H1 (cell line): Measurements from ENCODE around the gene CYP4Z1. TPM values are rescaled to one million over a fixed set of nuclear protein-coding genes. Genes with fewer than 3 reads are reported as not detected.

Source experiments
- CTCF ChIA-PET: fragments of 300-600 bp; sonication (Branson Sonifier 250); formaldehyde crosslinking; loops from one replicate; lab custom pipeline; 2021; ENCODE audit not compliant: partially characterized antibody; lab: Charles Lee
- POLR2A ChIA-PET: fragments of 300-600 bp; sonication (Branson Sonifier 250); formaldehyde crosslinking; loops from one replicate; lab custom pipeline; 2021; ENCODE audit warnings: inconsistent platforms; ENCODE audit not compliant: partially characterized antibody; lab: Charles Lee
- DNase-seq, 2 experiments: peaks; one replicate each; pipeline versions ENCODE4 v3.0.0 to v3.0.0-alpha.2; 2010 to 2022; ENCODE audit warnings: low spot score in 2 of 2, low read depth in 1 of 2, mixed read lengths in 1 of 2
- FAIRE-seq: peaks from 2 replicates; lab custom pipeline; 2011; peaks lifted over from hg19 to GRCh38; lab: Jason Lieb, UNC
- H2AFZ ChIP-seq: 2 replicates; pipeline ENCODE4 v1.8.1; 2012; ENCODE audit warnings: low read length, inconsistent platforms
- H2AK5ac ChIP-seq: 2 replicates; pipeline ENCODE4 v1.6.1; 2013; ENCODE audit warnings: low read depth, low read length
- H2BK120ac ChIP-seq: replicated peaks from 2 replicates; pipeline ENCODE3; 2013; ENCODE audit warnings: low read depth, low read length, inconsistent platforms
- H2BK12ac ChIP-seq: 2 replicates; pipeline ENCODE4 v1.6.1; 2013; ENCODE audit warnings: low read depth, low read length
- H2BK15ac ChIP-seq: 2 replicates; pipeline ENCODE4 v1.6.1; 2013; ENCODE audit warnings: low read length
- H2BK20ac ChIP-seq: 2 replicates; pipeline ENCODE4 v1.6.1; 2013; ENCODE audit warnings: low read length
- H2BK5ac ChIP-seq: 2 replicates; pipeline ENCODE4 v1.6.1; 2013; ENCODE audit warnings: low read depth, low read length
- H3K14ac ChIP-seq: 2 replicates; pipeline ENCODE4 v1.6.1; 2013; ENCODE audit warnings: inconsistent platforms; ENCODE audit not compliant: insufficient read length
- H3K18ac ChIP-seq: 2 replicates; pipeline ENCODE4 v1.6.1; 2013; ENCODE audit warnings: low read length; ENCODE audit errors: extremely low read depth
- H3K23ac ChIP-seq: 2 replicates; pipeline ENCODE4 v1.6.1; 2013; ENCODE audit warnings: inconsistent platforms; ENCODE audit not compliant: insufficient read length
- H3K23me2 ChIP-seq: 2 replicates; pipeline ENCODE4 v1.6.1; 2013; ENCODE audit warnings: low read depth, low read length
- H3K27ac ChIP-seq: 2 replicates; pipeline ENCODE4 v1.6.1; 2011; ENCODE audit warnings: low read depth, low read length, inconsistent platforms
- H3K27me3 ChIP-seq, 4 experiments: replicated peaks in 1 of 4; 1 replicate in 1 of 4; 2 replicates in 3 of 4; pipeline versions ENCODE4 v1.6.1 to v1.8.1; 2011 to 2013; ENCODE audit warnings: low read length in 3 of 4, mild to moderate bottlenecking in 3 of 4, inconsistent platforms in 2 of 4, mixed read lengths in 2 of 4, moderate library complexity in 1 of 4; ENCODE audit not compliant: control insufficient read depth in 3 of 4, insufficient read depth in 3 of 4; ENCODE audit errors: extremely low read depth in 1 of 4
- H3K36me3 ChIP-seq, 4 experiments: 2 replicates each; pipeline versions ENCODE4 v1.6.1 to v1.8.1; 2011 to 2013; ENCODE audit warnings: mild to moderate bottlenecking in 4 of 4, low read length in 3 of 4, moderate library complexity in 2 of 4, control low read depth in 1 of 4, inconsistent platforms in 1 of 4; ENCODE audit not compliant: insufficient read depth in 4 of 4, control insufficient read depth in 2 of 4
- H3K4ac ChIP-seq: replicated peaks from 2 replicates; pipeline ENCODE3; 2013; ENCODE audit warnings: low read length, low read depth, mixed read lengths, inconsistent platforms; ENCODE audit not compliant: insufficient read length
- H3K4me1 ChIP-seq, 4 experiments: replicated peaks in 1 of 4; 1 replicate in 1 of 4; 2 replicates in 3 of 4; pipeline versions ENCODE4 v1.6.1 to v1.8.1; 2011 to 2013; ENCODE audit warnings: low read length in 3 of 4, inconsistent platforms in 2 of 4, mixed read lengths in 1 of 4; ENCODE audit not compliant: insufficient read depth in 4 of 4, control insufficient read depth in 3 of 4
- H3K4me2 ChIP-seq, 2 experiments: 2 replicates each; pipeline versions ENCODE4 v1.6.1 to v1.8.1; 2011 to 2013; ENCODE audit warnings: low read depth in 2 of 2, low read length in 2 of 2, control low read depth in 1 of 2, inconsistent platforms in 1 of 2, mild to moderate bottlenecking in 1 of 2; ENCODE audit not compliant: insufficient read depth in 1 of 2
- H3K4me3 ChIP-seq, 4 experiments: fragments of 200-600, 300-600 bp in 1 of 4; sonication (generic), shearing (Covaris generic), sonication (Bioruptor Twin) in 1 of 4; 2 replicates each; pipeline versions ENCODE4 v1.5.1 to v1.8.1; 2011 to 2016; ENCODE audit warnings: low read length in 4 of 4, low read depth in 3 of 4, control low read depth in 2 of 4, inconsistent platforms in 2 of 4, mild to moderate bottlenecking in 2 of 4, mixed read lengths in 1 of 4, moderate library complexity in 1 of 4; ENCODE audit not compliant: insufficient read depth in 2 of 4; ENCODE audit errors: extremely low read depth in 1 of 4
- H3K56ac ChIP-seq: replicated peaks from 2 replicates; pipeline ENCODE3; 2013; ENCODE audit warnings: low read depth, mild to moderate bottlenecking, mixed read lengths, low read length, inconsistent platforms; ENCODE audit not compliant: insufficient read length
- H3K79me1 ChIP-seq: 2 replicates; pipeline ENCODE4 v1.6.1; 2013; ENCODE audit warnings: low read depth, low read length, control low read depth
- H3K79me2 ChIP-seq, 2 experiments: 2 replicates each; pipeline versions ENCODE4 v1.6.1 to v1.8.1; 2012 to 2013; ENCODE audit warnings: low read length in 2 of 2, mild to moderate bottlenecking in 2 of 2, inconsistent platforms in 1 of 2; ENCODE audit not compliant: insufficient read depth in 2 of 2, control insufficient read depth in 1 of 2
- H3K9ac ChIP-seq, 4 experiments: replicated peaks in 1 of 4; 1 replicate in 1 of 4; 2 replicates in 3 of 4; pipeline versions ENCODE4 v1.6.1 to v1.8.1; 2011 to 2013; ENCODE audit warnings: low read depth in 3 of 4, low read length in 3 of 4, control low read depth in 2 of 4, mild to moderate bottlenecking in 2 of 4, moderate library complexity in 2 of 4, inconsistent platforms in 1 of 4; ENCODE audit errors: extremely low read depth in 1 of 4
- H3K9me3 ChIP-seq, 2 experiments: 2 replicates each; pipeline versions ENCODE4 v1.6.1 to v1.8.1; 2012 to 2013; ENCODE audit warnings: mild to moderate bottlenecking in 2 of 2, moderate library complexity in 2 of 2, control low read depth in 1 of 2, inconsistent platforms in 1 of 2, low read depth in 1 of 2, low read length in 1 of 2, mixed read lengths in 1 of 2; ENCODE audit not compliant: insufficient read depth in 2 of 2
- H4K20me1 ChIP-seq, 2 experiments: replicated peaks in 1 of 2; 2 replicates each; pipeline versions ENCODE3 to v1.8.1; 2011 to 2013; ENCODE audit warnings: inconsistent platforms in 2 of 2, low read length in 2 of 2, mild to moderate bottlenecking in 1 of 2; ENCODE audit not compliant: insufficient read depth in 2 of 2, control insufficient read depth in 1 of 2
- H4K5ac ChIP-seq: 2 replicates; pipeline ENCODE4 v1.6.1; 2013; ENCODE audit warnings: low read length, low read depth, mixed read lengths, inconsistent platforms; ENCODE audit not compliant: insufficient read length
- H4K8ac ChIP-seq: 2 replicates; pipeline ENCODE4 v1.8.0; 2013; ENCODE audit warnings: mild to moderate bottlenecking, moderate library complexity, low read length, inconsistent platforms; ENCODE audit not compliant: insufficient read depth; ENCODE audit errors: extremely low read depth
- H4K91ac ChIP-seq: replicated peaks from 2 replicates; pipeline ENCODE3; 2013; ENCODE audit warnings: low read length, mixed read lengths, inconsistent platforms; ENCODE audit not compliant: insufficient read length
- ASH2L ChIP-seq: fragments of 200-600, 300-600 bp; sonication (generic); IDR thresholded peaks from one replicate; pipeline ENCODE4 v1.7.1; 2017; ENCODE audit warnings: low read length
- EGR1 ChIP-seq: IDR thresholded peaks from 2 replicates; pipeline ENCODE4 v1.6.1; 2011; ENCODE audit warnings: low read depth, low read length, borderline replicate concordance
- SP1 ChIP-seq: IDR thresholded peaks from 2 replicates; pipeline ENCODE4 v1.6.1; 2011; ENCODE audit warnings: low read depth, low read length
- SP4 ChIP-seq: IDR thresholded peaks from 2 replicates; pipeline ENCODE4 v1.6.1; 2012; ENCODE audit warnings: low read length, inconsistent platforms
- TBP ChIP-seq: IDR thresholded peaks from 2 replicates; pipeline ENCODE4 v1.6.1; 2011; ENCODE audit warnings: low read depth, low read length, improper control_type of control experiment
- TEAD4 ChIP-seq: IDR thresholded peaks from 2 replicates; pipeline ENCODE4 v1.6.1; 2012; ENCODE audit warnings: low read depth, low read length, inconsistent platforms, mixed read lengths
- ZNF274 ChIP-seq: IDR thresholded peaks from 2 replicates; pipeline ENCODE4 v1.7.0; 2012; ENCODE audit warnings: low read length, borderline replicate concordance; ENCODE audit errors: extremely low read depth
- WGBS, 2 experiments: shearing (Covaris generic) in 1 of 2; methylation state at CpG; one replicate each; pipeline versions ENCODE4 v1.1.6 to v1.1.7; 2013 to 2015; ENCODE audit warnings: low lambda C conversion rate in 2 of 2, mixed read lengths in 2 of 2, inconsistent platforms in 1 of 2, low coverage in 1 of 2, missing lambda C conversion rate in 1 of 2; ENCODE audit not compliant: insufficient replicate concordance in 2 of 2, insufficient coverage in 1 of 2, insufficient read length in 1 of 2; ENCODE audit errors: extremely low coverage in 1 of 2, missing lambda C conversion rate in 1 of 2; 5-methylcytosine and 5-hydroxymethylcytosine counted together
- polyA plus RNA-seq, 7 experiments: library from polyadenylated mRNA; depleted of rRNA in 3 of 7; stranded (reverse) in 5 of 7; unstranded in 2 of 7; fragments of >200 nt in 5 of 7; fragments of 200-250 nt in 2 of 7; gene quantifications; 1 replicate in 5 of 7; 2 replicates in 1 of 7; 4 replicates in 1 of 7; pipeline versions ENCODE4 v1.2.1 to v1.2.3, GENCODE V29; 2011 to 2013; ENCODE audit warnings: missing spikeins in 2 of 7, mixed read lengths in 2 of 7
- total RNA-seq: library from RNA; stranded (reverse); fragmentation: NEBNext Ultra II Directional; extraction: Animal tissue kit (Norgen Biotek cat#: 25700); gene quantifications from 2 replicates; pipeline ENCODE4 v1.2.1, GENCODE V29; 2021

The CYP4Z1 gene
- total and polyA plus RNA-seq, 2 of the 8 experiments (the other 6 are each of a cell fraction or from before 2014, with no cell fraction given), result not detected

DNA sequence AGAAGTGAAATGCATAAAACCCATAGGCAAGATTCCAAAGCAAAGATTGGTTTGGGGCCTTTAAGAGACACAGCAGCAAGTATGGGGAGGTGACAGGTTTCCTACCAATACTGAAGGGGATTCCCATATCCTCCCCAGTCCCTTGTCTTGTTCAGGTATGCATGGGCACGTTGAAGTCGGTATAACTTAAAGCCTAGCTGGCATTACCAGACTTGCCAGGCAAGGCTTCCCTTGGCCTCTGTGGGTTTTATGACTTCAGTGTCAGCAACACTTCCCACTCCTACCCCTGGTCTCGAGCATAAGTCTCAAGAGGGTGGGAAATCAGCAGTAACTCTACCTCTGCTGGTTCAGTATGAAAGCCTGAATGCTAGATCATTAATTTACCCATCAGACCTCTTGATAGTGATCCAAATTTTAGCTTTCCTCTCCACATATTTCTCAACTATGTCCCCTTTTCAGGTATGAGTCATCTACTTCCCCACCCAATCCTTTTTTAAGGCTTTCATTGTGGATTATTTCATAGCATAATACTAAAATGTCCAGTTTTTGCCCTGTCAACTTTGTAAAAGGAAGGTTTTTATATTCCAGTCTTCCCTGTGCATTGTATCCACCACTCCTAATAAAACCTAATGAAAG lies 36.7 kb upstream of the CYP4Z1 start:
- Histone ChIP-seq H3K79me1 (no peaks in the 10 kb centered on the region), H3K79me2 (no peaks in the 10 kb centered on the region), H2AFZ (no peak overlapping the region), H3K23ac (no peak overlapping the region), H3K4me3 (no peak overlapping the region), H2BK20ac (no peak overlapping the region), H3K18ac (no peak overlapping the region), H3K27ac (no peak overlapping the region), H2BK5ac (no peak overlapping the region), H3K4me2 (no peak overlapping the region), H2AK5ac (no peak overlapping the region), H4K8ac (no peak overlapping the region), H3K4ac (no peak overlapping the region), H3K9me3 (no peaks in the 10 kb centered on the region), H3K14ac (no peak overlapping the region), H4K20me1 (no peaks in the 10 kb centered on the region), H3K36me3 (no peaks in the 10 kb centered on the region), H3K23me2 (no peaks in the 10 kb centered on the region), H2BK15ac (no peak overlapping the region), H3K9ac (no peak overlapping the region), H3K27me3 (peaks cover 0 to 2% (median 0%) of the 10 kb centered on the region in 4 experiments; a peak in 1 of 7 replicates), H2BK120ac (no peak overlapping the region), H3K56ac (no peak overlapping the region), H3K4me1 (no peaks in the 10 kb centered on the region), H4K5ac (no peak overlapping the region), H4K91ac (no peak overlapping the region), H2BK12ac (no peak overlapping the region)
- DNase-seq (no peak), FAIRE-seq (no peak)
- TF ChIP-seq SP4, result no peak
- TF ChIP-seq TEAD4, result no peak
- no peak for TF ChIP-seq ZNF274
- TF ChIP-seq TBP, result no peak
- TF ChIP-seq SP1, result no peak
- no peak for TF ChIP-seq EGR1
- no peak for TF ChIP-seq ASH2L
- WGBS, 2 experiments, result 89% methylated on average over 3 of the region's 3 CpGs; no CpG with 5 or more reads in 1 of the 2 experiments
- ChIA-PET POLR2A (interaction anchor here (1.4 kb wide), 1 partner anchor 10 kb away, joined by 4 read pairs; no protein-coding TSS in a partner anchor), CTCF (interaction anchor here (1.2 kb wide), 1 partner anchor 9 kb away, joined by 5 read pairs; no protein-coding TSS in a partner anchor)
